HEK293 (cell line): ENCODE results near the gene CACNA1C.

Source experiments
- CTCF ChIA-PET: fragments of 350-600 bp; formaldehyde crosslinking; extraction: SDS; loops from one replicate; lab custom pipeline; 2021; ENCODE audit warnings: antibody characterized with exemption; lab: Yijun Ruan, JAX
- POLR2A ChIA-PET: fragments of 300-600 bp; formaldehyde crosslinking; extraction: SDS; loops from one replicate; lab custom pipeline; 2020; ENCODE audit warnings: antibody characterized with exemption, inconsistent platforms; lab: Yijun Ruan, JAX
- H3K27ac ChIP-seq: fragments of 200-500 bp; sonication (Bioruptor generic); 2 replicates; pipeline ENCODE4 v1.5.1; 2014; ENCODE audit warnings: low read depth, low read length, control low read depth, inconsistent platforms; ENCODE audit errors: extremely low read depth
- H3K36me3 ChIP-seq, 2 experiments: fragments of 200-500 bp in 1 of 2; sonication (Bioruptor generic) in 1 of 2; 1 replicate in 1 of 2; 2 replicates in 1 of 2; pipeline ENCODE4 v1.5.1; 2014 to 2017; ENCODE audit warnings: inconsistent platforms in 2 of 2, low read length in 2 of 2; ENCODE audit not compliant: control insufficient read depth in 2 of 2, insufficient read depth in 1 of 2
- H3K4me1 ChIP-seq: fragments of 200-500 bp; sonication (Bioruptor generic); 2 replicates; pipeline ENCODE4 v1.5.1; 2014; ENCODE audit warnings: mild to moderate bottlenecking, low read length, inconsistent platforms; ENCODE audit not compliant: control insufficient read depth, insufficient read depth
- H3K4me3 ChIP-seq: 2 replicates; pipeline ENCODE4 v1.5.1; 2011; ENCODE audit warnings: low read depth, mild to moderate bottlenecking, control low read depth, low read length, moderate library complexity
- H3K9me3 ChIP-seq: fragments of 200-500 bp; sonication (Bioruptor generic); 2 replicates; pipeline ENCODE4 v1.5.1; 2014; ENCODE audit warnings: low read depth, low read length, inconsistent platforms; ENCODE audit not compliant: control insufficient read depth, insufficient read depth
- EGR2 ChIP-seq: fragments of 450-650 bp; formaldehyde crosslinking; IDR thresholded peaks from 2 replicates; pipeline ENCODE4 v1.5.1; 2016; ENCODE audit warnings: low read depth, missing biosample characterization, missing genetic modification characterization
- HOXD13 ChIP-seq: sonication (generic); formaldehyde crosslinking; IDR thresholded peaks from 2 replicates; pipeline ENCODE4 v1.8.0; 2022; ENCODE audit warnings: missing genetic modification reagents, borderline replicate concordance
- MZF1 ChIP-seq: fragments of 450-650 bp; formaldehyde crosslinking; IDR thresholded peaks from 2 replicates; pipeline ENCODE4 v1.5.1; 2017; ENCODE audit warnings: missing biosample characterization, missing genetic modification characterization, borderline replicate concordance
- OSR2 ChIP-seq: fragments of 450-650 bp; formaldehyde crosslinking; IDR thresholded peaks from 2 replicates; pipeline ENCODE4 v1.5.1; 2016; ENCODE audit warnings: missing biosample characterization, missing genetic modification characterization
- OVOL3 ChIP-seq: fragments of 450-650 bp; formaldehyde crosslinking; IDR thresholded peaks from 2 replicates; pipeline ENCODE4 v1.5.1; 2016; ENCODE audit warnings: missing biosample characterization, missing genetic modification characterization
- SALL2 ChIP-seq: fragments of 450-650 bp; formaldehyde crosslinking; IDR thresholded peaks from 2 replicates; pipeline ENCODE4 v1.5.0; 2017; ENCODE audit warnings: missing biosample characterization, mild to moderate bottlenecking, missing genetic modification characterization, borderline replicate concordance
- SCRT1 ChIP-seq: fragments of 450-650 bp; formaldehyde crosslinking; IDR thresholded peaks from 2 replicates; pipeline ENCODE4 v1.5.1; 2016; ENCODE audit warnings: missing biosample characterization, missing genetic modification characterization, borderline replicate concordance
- SP3 ChIP-seq: fragments of 450-650 bp; formaldehyde crosslinking; IDR thresholded peaks from 2 replicates; pipeline ENCODE4 v1.5.1; 2016; ENCODE audit warnings: missing biosample characterization, missing genetic modification characterization
- YY2 ChIP-seq: fragments of 450-650 bp; formaldehyde crosslinking; IDR thresholded peaks from 2 replicates; pipeline ENCODE4 v1.5.1; 2016; ENCODE audit warnings: missing biosample characterization, missing genetic modification characterization
- ZBTB17 ChIP-seq: fragments of 450-650 bp; formaldehyde crosslinking; IDR thresholded peaks from 2 replicates; pipeline ENCODE4 v1.5.1; 2016; ENCODE audit warnings: missing biosample characterization, missing genetic modification characterization
- ZNF10 ChIP-seq: fragments of 450-650 bp; formaldehyde crosslinking; IDR thresholded peaks from 2 replicates; pipeline ENCODE4 v1.5.1; 2017; ENCODE audit warnings: missing biosample characterization, missing genetic modification characterization
- ZNF138 ChIP-seq: fragments of 450-650 bp; formaldehyde crosslinking; IDR thresholded peaks from 2 replicates; pipeline ENCODE4 v1.5.1; 2016; ENCODE audit warnings: missing biosample characterization, missing genetic modification characterization, borderline replicate concordance
- ZNF423 ChIP-seq: fragments of 450-650 bp; formaldehyde crosslinking; IDR thresholded peaks from 2 replicates; pipeline ENCODE4 v1.5.1; 2016; ENCODE audit warnings: missing biosample characterization, missing genetic modification characterization
- ZNF707 ChIP-seq: fragments of 450-650 bp; formaldehyde crosslinking; IDR thresholded peaks from 2 replicates; pipeline ENCODE4 v1.5.1; 2016; ENCODE audit warnings: missing biosample characterization, missing genetic modification characterization
- ZXDB ChIP-seq: fragments of 450-650 bp; formaldehyde crosslinking; IDR thresholded peaks from 2 replicates; pipeline ENCODE4 v1.5.1; 2016; ENCODE audit warnings: missing biosample characterization, missing genetic modification characterization
- TF ChIP-seq, protein P1 (sequence below): fragments of 450-650 bp; formaldehyde crosslinking; IDR thresholded peaks from 2 replicates; pipeline ENCODE4 v1.5.1; 2016; ENCODE audit warnings: missing biosample characterization, missing genetic modification characterization
- TF ChIP-seq, protein P2 (sequence below): IDR thresholded peaks from 2 replicates; pipeline ENCODE4 v1.6.1; 2011; ENCODE audit warnings: mild to moderate bottlenecking, low read depth, low read length, borderline replicate concordance
- TF ChIP-seq, protein P3 (sequence below): fragments of 450-650 bp; formaldehyde crosslinking; IDR thresholded peaks from 2 replicates; pipeline ENCODE4 v1.5.1; 2016; ENCODE audit warnings: missing biosample characterization, missing genetic modification characterization
- TF ChIP-seq, protein P4 (sequence below): fragments of 450-650 bp; formaldehyde crosslinking; IDR thresholded peaks from 2 replicates; pipeline ENCODE4 v1.5.1; 2017; ENCODE audit warnings: missing biosample characterization, missing genetic modification characterization
- TF ChIP-seq, protein P5 (sequence below): fragments of 450-650 bp; IDR thresholded peaks from 2 replicates; pipeline ENCODE4 v1.5.1; 2018; ENCODE audit warnings: missing biosample characterization, missing genetic modification characterization

Gene CACNA1C

DNA sequence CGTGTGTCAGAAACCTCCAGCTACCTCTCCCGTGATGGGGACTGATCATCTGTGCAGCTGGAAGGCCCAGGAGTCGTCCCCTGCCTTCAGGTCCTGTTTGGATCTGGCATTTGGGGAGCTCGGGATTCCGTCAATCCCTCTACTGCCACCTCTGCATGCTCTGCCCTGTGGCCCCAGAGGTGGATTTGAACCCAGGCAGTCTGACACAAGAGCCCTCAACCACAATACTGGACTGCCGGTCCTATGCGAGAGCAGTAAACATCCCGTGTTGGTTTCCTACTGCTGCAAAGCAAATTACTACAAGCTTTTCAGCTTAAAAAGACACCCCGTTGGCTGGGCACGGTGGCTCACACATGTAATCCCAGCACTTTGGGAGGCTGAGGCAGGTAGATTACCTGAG, 620.1 kb downstream of the CACNA1C start:
- Histone ChIP-seq H3K4me1 (no peaks in the 10 kb centered on the region), H3K36me3 (no peaks in the 10 kb centered on the region), H3K9me3 (no peaks in the 10 kb centered on the region), H3K27ac (no peak overlapping the region), H3K4me3 (no peak overlapping the region)
- POLR2A ChIA-PET: no interaction called here
- CTCF ChIA-PET: interaction anchor here (0.7 to 0.8 kb wide), 2 partner anchors 9 to 187 kb away, joined by 3 read pairs; no protein-coding TSS in a partner anchor
- no peak for TF ChIP-seq EGR2 (tag by site-specific recombination)
- no peak for TF ChIP-seq OSR2 (tag by site-specific recombination)
- no peak for TF ChIP-seq SCRT1 (tag by site-specific recombination)
- no peak for TF ChIP-seq HOXD13 (CRISPR knock-in tag)
- no peak for TF ChIP-seq YY2 (tag by site-specific recombination)
- TF ChIP-seq ZNF10 (tag by site-specific recombination): no peak
- no peak for TF ChIP-seq SP3
- TF ChIP-seq, protein P1, sequence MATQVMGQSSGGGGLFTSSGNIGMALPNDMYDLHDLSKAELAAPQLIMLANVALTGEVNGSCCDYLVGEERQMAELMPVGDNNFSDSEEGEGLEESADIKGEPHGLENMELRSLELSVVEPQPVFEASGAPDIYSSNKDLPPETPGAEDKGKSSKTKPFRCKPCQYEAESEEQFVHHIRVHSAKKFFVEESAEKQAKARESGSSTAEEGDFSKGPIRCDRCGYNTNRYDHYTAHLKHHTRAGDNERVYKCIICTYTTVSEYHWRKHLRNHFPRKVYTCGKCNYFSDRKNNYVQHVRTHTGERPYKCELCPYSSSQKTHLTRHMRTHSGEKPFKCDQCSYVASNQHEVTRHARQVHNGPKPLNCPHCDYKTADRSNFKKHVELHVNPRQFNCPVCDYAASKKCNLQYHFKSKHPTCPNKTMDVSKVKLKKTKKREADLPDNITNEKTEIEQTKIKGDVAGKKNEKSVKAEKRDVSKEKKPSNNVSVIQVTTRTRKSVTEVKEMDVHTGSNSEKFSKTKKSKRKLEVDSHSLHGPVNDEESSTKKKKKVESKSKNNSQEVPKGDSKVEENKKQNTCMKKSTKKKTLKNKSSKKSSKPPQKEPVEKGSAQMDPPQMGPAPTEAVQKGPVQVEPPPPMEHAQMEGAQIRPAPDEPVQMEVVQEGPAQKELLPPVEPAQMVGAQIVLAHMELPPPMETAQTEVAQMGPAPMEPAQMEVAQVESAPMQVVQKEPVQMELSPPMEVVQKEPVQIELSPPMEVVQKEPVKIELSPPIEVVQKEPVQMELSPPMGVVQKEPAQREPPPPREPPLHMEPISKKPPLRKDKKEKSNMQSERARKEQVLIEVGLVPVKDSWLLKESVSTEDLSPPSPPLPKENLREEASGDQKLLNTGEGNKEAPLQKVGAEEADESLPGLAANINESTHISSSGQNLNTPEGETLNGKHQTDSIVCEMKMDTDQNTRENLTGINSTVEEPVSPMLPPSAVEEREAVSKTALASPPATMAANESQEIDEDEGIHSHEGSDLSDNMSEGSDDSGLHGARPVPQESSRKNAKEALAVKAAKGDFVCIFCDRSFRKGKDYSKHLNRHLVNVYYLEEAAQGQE (tag by site-specific recombination): no peak
- no peak for TF ChIP-seq ZXDB (tag by site-specific recombination)
- TF ChIP-seq, protein P2, sequence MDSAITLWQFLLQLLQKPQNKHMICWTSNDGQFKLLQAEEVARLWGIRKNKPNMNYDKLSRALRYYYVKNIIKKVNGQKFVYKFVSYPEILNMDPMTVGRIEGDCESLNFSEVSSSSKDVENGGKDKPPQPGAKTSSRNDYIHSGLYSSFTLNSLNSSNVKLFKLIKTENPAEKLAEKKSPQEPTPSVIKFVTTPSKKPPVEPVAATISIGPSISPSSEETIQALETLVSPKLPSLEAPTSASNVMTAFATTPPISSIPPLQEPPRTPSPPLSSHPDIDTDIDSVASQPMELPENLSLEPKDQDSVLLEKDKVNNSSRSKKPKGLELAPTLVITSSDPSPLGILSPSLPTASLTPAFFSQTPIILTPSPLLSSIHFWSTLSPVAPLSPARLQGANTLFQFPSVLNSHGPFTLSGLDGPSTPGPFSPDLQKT: no peak
- TF ChIP-seq OVOL3 (tag by site-specific recombination): no peak
- TF ChIP-seq ZNF707 (tag by site-specific recombination): no peak
- TF ChIP-seq ZBTB17: no peak
- TF ChIP-seq ZNF138 (tag by site-specific recombination): no peak
- TF ChIP-seq, protein P3, sequence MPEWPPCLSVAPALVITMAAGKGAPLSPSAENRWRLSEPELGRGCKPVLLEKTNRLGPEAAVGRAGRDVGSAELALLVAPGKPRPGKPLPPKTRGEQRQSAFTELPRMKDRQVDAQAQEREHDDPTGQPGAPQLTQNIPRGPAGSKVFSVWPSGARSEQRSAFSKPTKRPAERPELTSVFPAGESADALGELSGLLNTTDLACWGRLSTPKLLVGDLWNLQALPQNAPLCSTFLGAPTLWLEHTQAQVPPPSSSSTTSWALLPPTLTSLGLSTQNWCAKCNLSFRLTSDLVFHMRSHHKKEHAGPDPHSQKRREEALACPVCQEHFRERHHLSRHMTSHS (tag by site-specific recombination): no peak
- TF ChIP-seq MZF1 (tag by site-specific recombination): no peak
- TF ChIP-seq, protein P4, sequence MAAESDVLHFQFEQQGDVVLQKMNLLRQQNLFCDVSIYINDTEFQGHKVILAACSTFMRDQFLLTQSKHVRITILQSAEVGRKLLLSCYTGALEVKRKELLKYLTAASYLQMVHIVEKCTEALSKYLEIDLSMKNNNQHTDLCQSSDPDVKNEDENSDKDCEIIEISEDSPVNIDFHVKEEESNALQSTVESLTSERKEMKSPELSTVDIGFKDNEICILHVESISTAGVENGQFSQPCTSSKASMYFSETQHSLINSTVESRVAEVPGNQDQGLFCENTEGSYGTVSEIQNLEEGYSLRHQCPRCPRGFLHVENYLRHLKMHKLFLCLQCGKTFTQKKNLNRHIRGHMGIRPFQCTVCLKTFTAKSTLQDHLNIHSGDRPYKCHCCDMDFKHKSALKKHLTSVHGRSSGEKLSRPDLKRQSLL (tag by site-specific recombination): no peak
- TF ChIP-seq, protein P5, sequence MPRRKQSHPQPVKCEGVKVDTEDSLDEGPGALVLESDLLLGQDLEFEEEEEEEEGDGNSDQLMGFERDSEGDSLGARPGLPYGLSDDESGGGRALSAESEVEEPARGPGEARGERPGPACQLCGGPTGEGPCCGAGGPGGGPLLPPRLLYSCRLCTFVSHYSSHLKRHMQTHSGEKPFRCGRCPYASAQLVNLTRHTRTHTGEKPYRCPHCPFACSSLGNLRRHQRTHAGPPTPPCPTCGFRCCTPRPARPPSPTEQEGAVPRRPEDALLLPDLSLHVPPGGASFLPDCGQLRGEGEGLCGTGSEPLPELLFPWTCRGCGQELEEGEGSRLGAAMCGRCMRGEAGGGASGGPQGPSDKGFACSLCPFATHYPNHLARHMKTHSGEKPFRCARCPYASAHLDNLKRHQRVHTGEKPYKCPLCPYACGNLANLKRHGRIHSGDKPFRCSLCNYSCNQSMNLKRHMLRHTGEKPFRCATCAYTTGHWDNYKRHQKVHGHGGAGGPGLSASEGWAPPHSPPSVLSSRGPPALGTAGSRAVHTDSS (tag by site-specific recombination): no peak
- no peak for TF ChIP-seq ZNF423 (tag by site-specific recombination)
- TF ChIP-seq SALL2 (tag by site-specific recombination): no peak
